Endodermal cell (in vitro differentiated cells): ENCODE data around the gene ID2. TPM values are rescaled to one million over a fixed set of nuclear protein-coding genes. Genes with fewer than 3 reads are reported as not detected.

Experiments
- DNase-seq: peaks from one replicate; pipeline ENCODE4 v3.0.0-alpha.2; 2017
- H3K27ac ChIP-seq: 2 replicates; pipeline ENCODE4 v1.5.1; 2013; ENCODE audit warnings: mild to moderate bottlenecking, low read depth, low read length, moderate library complexity
- H3K27me3 ChIP-seq: 2 replicates; pipeline ENCODE4 v1.6.1; 2013; ENCODE audit warnings: mild to moderate bottlenecking, low read length, moderate library complexity; ENCODE audit not compliant: insufficient read depth, control insufficient read depth, poor library complexity, severe bottlenecking
- H3K36me3 ChIP-seq: 2 replicates; pipeline ENCODE4 v1.7.0; 2013; ENCODE audit warnings: mild to moderate bottlenecking, low read length, moderate library complexity; ENCODE audit not compliant: control insufficient read depth, insufficient read depth
- H3K4me1 ChIP-seq: one replicate; pipeline ENCODE4 v1.7.0; 2013; ENCODE audit warnings: low read length; ENCODE audit not compliant: control insufficient read depth, insufficient read depth
- H3K4me3 ChIP-seq: 2 replicates; pipeline ENCODE4 v1.5.1; 2013; ENCODE audit warnings: mild to moderate bottlenecking, low read length, moderate library complexity
- H3K9ac ChIP-seq: 2 replicates; pipeline ENCODE4 v1.6.1; 2013; ENCODE audit warnings: mild to moderate bottlenecking, low read length, moderate library complexity; ENCODE audit not compliant: poor library complexity, severe bottlenecking; ENCODE audit errors: extremely low read depth
- H3K9me3 ChIP-seq: 2 replicates; pipeline ENCODE4 v1.6.1; 2013; ENCODE audit warnings: mild to moderate bottlenecking, low read length, moderate library complexity; ENCODE audit not compliant: control insufficient read depth
- H3K27ac Mint-ChIP-seq: 2 replicates; pipeline ENCODE4 v1.8.0; 2020; ENCODE audit warnings: mixed read lengths
- H3K27me3 Mint-ChIP-seq: 2 replicates; pipeline ENCODE4 v1.8.0; 2021; ENCODE audit warnings: mild to moderate bottlenecking, mixed read lengths; ENCODE audit not compliant: insufficient read depth
- H3K36me3 Mint-ChIP-seq: 2 replicates; pipeline ENCODE4 v1.8.0; 2020; ENCODE audit warnings: low read depth, mixed read lengths
- H3K4me1 Mint-ChIP-seq: 2 replicates; pipeline ENCODE4 v1.8.0; 2020; ENCODE audit warnings: mixed read lengths
- H3K4me3 Mint-ChIP-seq: 2 replicates; pipeline ENCODE4 v1.8.0; 2020; ENCODE audit warnings: mild to moderate bottlenecking, moderate library complexity, mixed read lengths
- H3K9me3 Mint-ChIP-seq: 2 replicates; pipeline ENCODE4 v1.8.0; 2020; ENCODE audit warnings: mild to moderate bottlenecking, mixed read lengths
- WGBS, 2 experiments: methylation state at CpG; one replicate each; pipeline versions ENCODE4 v1.1.5 to v1.1.7; 2013; ENCODE audit warnings: missing lambda C conversion rate in 2 of 2, mixed read lengths in 1 of 2; ENCODE audit not compliant: insufficient coverage in 1 of 2, insufficient read length in 1 of 2; 5-methylcytosine and 5-hydroxymethylcytosine counted together
- total RNA-seq, 2 donors: library from RNA; stranded (reverse); fragmentation: NEBNext Ultra II Directional in 1 of 2; extraction: Animal tissue kit (Norgen Biotek cat#: 25700) in 1 of 2; gene quantifications; 2 replicates in 1 of 2; 3 replicates in 1 of 2; pipeline ENCODE4 v1.2.1, GENCODE V29; 2021
- TF ChIP-seq, protein P1 (sequence below): fragments of 200-600 bp; sonication (generic); conservative IDR thresholded peaks from 2 replicates; pipeline ENCODE4 v1.5.0; 2021; ENCODE audit warnings: antibody characterized with exemption, mild to moderate bottlenecking

The ID2 gene
- total RNA-seq, 2 donors from 2014 or later, result 83.5 to 91.2 TPM

DNA sequence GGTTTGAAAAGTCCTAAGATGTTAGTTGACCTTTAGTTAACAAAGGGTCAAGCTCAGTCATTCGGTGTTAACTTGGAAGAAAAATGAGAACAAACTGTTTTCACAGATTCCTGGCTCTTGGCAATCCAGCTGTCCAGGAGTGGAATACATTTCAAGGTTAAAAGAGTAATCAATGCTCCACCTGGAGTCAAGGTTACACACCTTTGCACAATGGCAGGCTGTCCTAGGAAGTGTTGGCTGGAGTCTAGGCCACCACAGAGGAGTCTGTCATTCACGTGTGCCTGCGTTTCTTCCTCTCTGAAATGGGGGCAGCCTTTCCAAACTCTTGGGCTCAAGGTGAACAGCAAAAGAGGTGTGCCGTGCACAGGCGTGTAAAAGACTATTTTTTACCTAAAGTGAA lies 6.3 kb upstream of the ID2 start:
- peaks cover 31% of the 10 kb centered on the region for H3K9me3 ChIP-seq
- H3K4me1 ChIP-seq, result peaks cover 14% of the 10 kb centered on the region
- H3K4me3 Mint-ChIP-seq, result peak overlapping the region; percentile 100

DNA sequence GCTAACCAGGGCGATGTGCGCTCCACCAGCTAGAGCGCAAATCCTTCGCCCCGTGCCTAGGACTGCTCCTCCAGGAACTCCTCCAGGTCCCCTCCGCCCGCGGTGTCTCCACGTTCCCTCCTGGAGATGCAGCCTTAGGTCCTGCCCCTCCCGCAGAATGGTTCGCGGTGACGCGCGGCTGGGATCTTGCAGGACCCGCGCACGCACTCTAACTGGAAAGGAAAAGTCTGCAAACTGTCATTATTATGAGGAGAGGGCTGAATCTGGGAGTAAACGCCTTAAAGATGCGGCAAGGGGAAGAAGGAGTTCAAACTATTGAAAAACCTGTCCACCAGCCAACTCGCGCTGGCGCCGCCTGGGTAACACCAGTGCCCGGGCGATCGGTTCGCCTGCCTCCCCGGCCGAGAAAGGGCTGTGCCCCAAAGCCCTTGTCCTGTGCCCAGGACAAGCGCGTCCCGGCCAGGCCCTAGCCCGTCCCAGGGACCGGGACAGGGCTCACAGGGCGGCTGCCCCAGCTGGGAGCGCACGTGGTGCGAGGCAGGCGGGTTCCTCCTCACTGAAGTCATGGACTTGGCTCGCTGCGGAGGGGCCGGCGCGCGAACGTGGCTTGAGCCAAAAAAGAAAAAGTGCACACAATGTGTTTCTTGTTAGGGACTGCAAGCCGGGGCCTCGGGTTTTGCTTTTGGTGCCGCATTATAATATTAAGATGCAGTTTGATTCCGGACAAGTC lies 5.5 kb upstream of the ID2 start:
- Mint-ChIP-seq H3K27me3 (peaks cover 23% of the 10 kb centered on the region), H3K36me3 (peaks cover 8% of the 10 kb centered on the region), H3K27ac (peak overlapping the region; percentile 98), H3K9me3 (peaks cover 22% of the 10 kb centered on the region), H3K4me1 (peaks cover 19% of the 10 kb centered on the region), H3K4me3 (peak overlapping the region; percentile 100)
- no peaks in the 10 kb centered on the region for H3K36me3 ChIP-seq
- H3K27me3 ChIP-seq, result peaks cover 17% of the 10 kb centered on the region
- peak overlapping the region; percentile 99 for H3K27ac ChIP-seq
- TF ChIP-seq, protein P1, sequence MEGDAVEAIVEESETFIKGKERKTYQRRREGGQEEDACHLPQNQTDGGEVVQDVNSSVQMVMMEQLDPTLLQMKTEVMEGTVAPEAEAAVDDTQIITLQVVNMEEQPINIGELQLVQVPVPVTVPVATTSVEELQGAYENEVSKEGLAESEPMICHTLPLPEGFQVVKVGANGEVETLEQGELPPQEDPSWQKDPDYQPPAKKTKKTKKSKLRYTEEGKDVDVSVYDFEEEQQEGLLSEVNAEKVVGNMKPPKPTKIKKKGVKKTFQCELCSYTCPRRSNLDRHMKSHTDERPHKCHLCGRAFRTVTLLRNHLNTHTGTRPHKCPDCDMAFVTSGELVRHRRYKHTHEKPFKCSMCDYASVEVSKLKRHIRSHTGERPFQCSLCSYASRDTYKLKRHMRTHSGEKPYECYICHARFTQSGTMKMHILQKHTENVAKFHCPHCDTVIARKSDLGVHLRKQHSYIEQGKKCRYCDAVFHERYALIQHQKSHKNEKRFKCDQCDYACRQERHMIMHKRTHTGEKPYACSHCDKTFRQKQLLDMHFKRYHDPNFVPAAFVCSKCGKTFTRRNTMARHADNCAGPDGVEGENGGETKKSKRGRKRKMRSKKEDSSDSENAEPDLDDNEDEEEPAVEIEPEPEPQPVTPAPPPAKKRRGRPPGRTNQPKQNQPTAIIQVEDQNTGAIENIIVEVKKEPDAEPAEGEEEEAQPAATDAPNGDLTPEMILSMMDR, result no peak
- DNase-seq, result peak; percentile 85
- 31 to 55% methylated on average over 26 to 51 of the region's 51 CpGs for WGBS, 2 experiments
- peaks cover 14% of the 10 kb centered on the region for H3K4me1 ChIP-seq
- H3K4me3 ChIP-seq, result peak overlapping the region; percentile 78
- H3K9me3 ChIP-seq, result peaks cover 31% of the 10 kb centered on the region
- H3K9ac ChIP-seq, result no peak overlapping the region

More for the DNA sequence above, 6.3 kb upstream of the ID2 start:
- Mint-ChIP-seq H3K36me3 (peaks cover 8% of the 10 kb centered on the region), H3K4me1 (peaks cover 19% of the 10 kb centered on the region), H3K9me3 (peaks cover 22% of the 10 kb centered on the region), H3K27me3 (peaks cover 23% of the 10 kb centered on the region), H3K27ac (no peak overlapping the region)
- TF ChIP-seq, protein P1, result no peak
- Histone ChIP-seq H3K36me3 (no peaks in the 10 kb centered on the region), H3K9ac (no peak overlapping the region), H3K27ac (no peak overlapping the region), H3K4me3 (no peak overlapping the region), H3K27me3 (peaks cover 17% of the 10 kb centered on the region)
- DNase-seq, result no peak
- WGBS, 2 experiments, result 92 to 93% methylated on average over 5 of the region's 5 CpGs

DNA sequence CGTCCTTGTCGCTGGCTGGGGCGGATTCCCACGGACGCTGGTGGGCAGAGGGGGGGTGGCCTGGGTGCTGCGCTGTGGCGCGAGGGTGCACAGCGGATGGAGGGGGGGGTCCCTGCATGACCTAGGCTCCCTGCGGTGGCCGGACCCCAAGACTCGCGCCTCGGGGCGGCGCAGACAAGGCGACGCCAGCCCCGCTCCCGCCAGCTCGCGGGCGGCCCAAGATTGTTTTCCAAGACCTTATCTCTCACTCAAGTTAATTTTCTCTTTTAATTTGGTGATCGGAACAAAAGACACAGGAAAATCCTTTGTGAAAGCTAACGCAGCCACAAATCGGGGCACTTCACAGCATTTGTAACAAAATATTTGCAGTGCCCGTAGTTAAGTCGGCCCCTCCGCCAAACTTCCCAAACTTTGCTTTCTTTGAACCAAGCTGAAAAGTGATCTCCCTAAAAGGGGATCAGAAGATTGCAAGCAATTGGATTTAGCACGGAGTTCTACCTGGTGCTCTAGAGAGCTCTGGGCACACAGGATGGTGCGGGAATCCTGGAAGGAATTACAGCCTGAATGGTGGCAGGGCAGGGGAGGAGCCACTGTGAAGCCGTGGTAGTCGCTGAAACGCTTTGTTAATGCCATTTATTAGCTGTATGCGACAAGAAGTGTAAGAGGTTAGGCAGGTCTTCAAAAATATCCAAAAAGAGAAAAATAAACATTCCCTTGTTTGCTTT lies 4.8 kb upstream of the ID2 start:
- Mint-ChIP-seq H3K36me3 (peaks cover 9% of the 10 kb centered on the region), H3K4me3 (peak overlapping the region; percentile 100), H3K4me1 (peaks cover 19% of the 10 kb centered on the region), H3K27ac (peak overlapping the region; percentile 98), H3K9me3 (peaks cover 22% of the 10 kb centered on the region), H3K27me3 (peaks cover 23% of the 10 kb centered on the region)
- peaks cover 14% of the 10 kb centered on the region for H3K4me1 ChIP-seq
- H3K4me3 ChIP-seq, result peak overlapping the region; percentile 78
- peak; percentile 76 for DNase-seq
- TF ChIP-seq, protein P1, result no peak
- 12 to 24% methylated on average over 25 to 35 of the region's 35 CpGs for WGBS, 2 experiments
- peak overlapping the region; percentile 99 for H3K27ac ChIP-seq
- H3K9ac ChIP-seq, result peak overlapping the region; percentile 62
- peaks cover 31% of the 10 kb centered on the region for H3K9me3 ChIP-seq
- H3K36me3 ChIP-seq, result no peaks in the 10 kb centered on the region
- H3K27me3 ChIP-seq, result peaks cover 17% of the 10 kb centered on the region
